MM.1S (cell line): ENCODE results near the gene TPPP2.

Source experiments
- DNase-seq: peaks from one replicate; pipeline ENCODE4 v3.0.0-alpha.2; 2015
- H2AFZ ChIP-seq: fragments of 300-600 bp; sonication (generic); 2 replicates; pipeline ENCODE4 v1.6.0; 2016; ENCODE audit warnings: antibody characterized with exemption, low read length
- H3F3A ChIP-seq: fragments of 300-600 bp; sonication (generic); 2 replicates; pipeline ENCODE4 v1.6.1; 2016; ENCODE audit warnings: mild to moderate bottlenecking, antibody characterized with exemption, low read length, moderate library complexity, mixed read lengths; ENCODE audit not compliant: insufficient read depth
- H3K27ac ChIP-seq: fragments of 300-600 bp; sonication (generic); 2 replicates; pipeline ENCODE4 v1.5.1; 2016; ENCODE audit warnings: mild to moderate bottlenecking, low read length
- H3K27me3 ChIP-seq: fragments of 300-600 bp; sonication (generic); replicated peaks from 2 replicates; pipeline ENCODE4 v1.6.0; 2016; ENCODE audit warnings: low read length; ENCODE audit not compliant: insufficient read depth
- H3K36me3 ChIP-seq: fragments of 300-600 bp; sonication (generic); replicated peaks from 2 replicates; pipeline ENCODE4 v1.6.1; 2016; ENCODE audit warnings: mild to moderate bottlenecking, low read length, mixed read lengths; ENCODE audit not compliant: insufficient read depth
- H3K4me1 ChIP-seq: fragments of 300-600 bp; sonication (generic); 2 replicates; pipeline ENCODE4 v1.6.1; 2016; ENCODE audit warnings: low read length, mixed read lengths
- H3K4me2 ChIP-seq: fragments of 300-600 bp; sonication (generic); 2 replicates; pipeline ENCODE4 v1.6.0; 2016; ENCODE audit warnings: low read depth, low read length
- H3K4me3 ChIP-seq: fragments of 300-600 bp; sonication (generic); 2 replicates; pipeline ENCODE4 v1.5.1; 2016; ENCODE audit warnings: low read length, mixed read lengths
- H3K79me2 ChIP-seq: fragments of 300-600 bp; sonication (generic); 2 replicates; pipeline ENCODE4 v1.6.1; 2016; ENCODE audit warnings: mixed run types, low read length, mixed read lengths
- H3K9ac ChIP-seq: fragments of 300-600 bp; sonication (generic); 2 replicates; pipeline ENCODE4 v1.6.1; 2016; ENCODE audit warnings: low read length, mixed read lengths
- H3K9me2 ChIP-seq: fragments of 300-600 bp; sonication (generic); replicated peaks from 2 replicates; pipeline ENCODE4 v1.6.1; 2016; ENCODE audit warnings: mild to moderate bottlenecking, low read length, mixed read lengths; ENCODE audit not compliant: insufficient read depth
- H3K9me3 ChIP-seq: fragments of 300-600 bp; sonication (generic); replicated peaks from 2 replicates; pipeline ENCODE4 v1.6.1; 2016; ENCODE audit warnings: mild to moderate bottlenecking, low read length, mixed read lengths; ENCODE audit not compliant: insufficient read depth
- H4K20me1 ChIP-seq: fragments of 300-600 bp; sonication (generic); 2 replicates; pipeline ENCODE4 v1.6.1; 2016; ENCODE audit warnings: mild to moderate bottlenecking, low read length, moderate library complexity, mixed read lengths; ENCODE audit not compliant: insufficient read depth
- CTCF ChIP-seq: fragments of 300-600 bp; sonication (generic); IDR thresholded peaks from 2 replicates; pipeline ENCODE4 v1.5.1; 2016; ENCODE audit warnings: antibody characterized with exemption, low read length, mixed read lengths
- EZH2 ChIP-seq: fragments of 300-600 bp; sonication (generic); optimal IDR thresholded peaks from 2 replicates; pipeline ENCODE3; 2017; ENCODE audit warnings: low read depth, mild to moderate bottlenecking, antibody characterized with exemption, low read length, mixed read lengths
- EZH2phosphoT487 ChIP-seq: fragments of 300-600 bp; sonication (generic); IDR thresholded peaks from 2 replicates; pipeline ENCODE4 v1.6.1; 2018; ENCODE audit warnings: antibody characterized with exemption, low read length

Gene TPPP2

GRCh38 chr14:20997564-20997963 is 32.5 kb upstream of the TPPP2 start:
- Histone ChIP-seq H3K79me2 (no peaks in the 10 kb centered on the region), H3K4me2 (no peak overlapping the region), H3F3A (no peaks in the 10 kb centered on the region), H3K9me3 (no peaks in the 10 kb centered on the region), H3K36me3 (no peaks in the 10 kb centered on the region), H3K4me1 (no peaks in the 10 kb centered on the region), H3K27me3 (no peaks in the 10 kb centered on the region), H3K9me2 (no peaks in the 10 kb centered on the region), H3K9ac (no peak overlapping the region), H3K4me3 (no peak overlapping the region), H2AFZ (no peak overlapping the region), H4K20me1 (no peaks in the 10 kb centered on the region), H3K27ac (no peak overlapping the region)
- no peak for DNase-seq
- TF ChIP-seq CTCF (no peak), EZH2 (no peak), EZH2phosphoT487 (no peak)

- TF ChIP-seq CTCF: no peak
- H3K27me3 ChIP-seq: no peaks in the 10 kb centered on the region
- no peak overlapping the region for H3K4me3 ChIP-seq
- H3K4me2 ChIP-seq: no peak overlapping the region
- no peaks in the 10 kb centered on the region for H3K4me1 ChIP-seq
- no peaks in the 10 kb centered on the region for H3K79me2 ChIP-seq
- no peak for DNase-seq
- H3K9me2 ChIP-seq: no peaks in the 10 kb centered on the region
- H3K27ac ChIP-seq: no peak overlapping the region
- no peaks in the 10 kb centered on the region for H3K9me3 ChIP-seq
- H4K20me1 ChIP-seq: no peaks in the 10 kb centered on the region
- H3K9ac ChIP-seq: no peak overlapping the region
- H3F3A ChIP-seq: no peaks in the 10 kb centered on the region
- H2AFZ ChIP-seq: no peak overlapping the region
- no peaks in the 10 kb centered on the region for H3K36me3 ChIP-seq
Observed at GRCh38 chr14:20998139-20998538, 31.9 kb upstream of the TPPP2 start.

- H3F3A ChIP-seq: no peaks in the 10 kb centered on the region
- H3K9me3 ChIP-seq: no peaks in the 10 kb centered on the region
- H3K36me3 ChIP-seq: no peaks in the 10 kb centered on the region
- H3K79me2 ChIP-seq: no peaks in the 10 kb centered on the region
- H3K9ac ChIP-seq: no peak within 1 kb of the TSS
- H3K4me3 ChIP-seq: no peak within 1 kb of the TSS
- H3K27me3 ChIP-seq: no peaks in the 10 kb centered on the region
- no peak for DNase-seq
- H4K20me1 ChIP-seq: no peaks in the 10 kb centered on the region
- H3K4me2 ChIP-seq: no peak within 1 kb of the TSS
- no peak within 1 kb of the TSS for H2AFZ ChIP-seq
- H3K4me1 ChIP-seq: no peaks in the 10 kb centered on the region
- no peak within 1 kb of the TSS for H3K27ac ChIP-seq
- TF ChIP-seq EZH2phosphoT487 (no peak), CTCF (no peak), EZH2 (no peak)
- H3K9me2 ChIP-seq: no peaks in the 10 kb centered on the region
Observed at GRCh38 chr14:20998674-20999366, 31.2 kb upstream of the TPPP2 start, which contains the start of gene SLC39A2. TSS of gene SLC39A2 (plus strand) at chr14:20999293. CDS start at chr14:20999447, 154 bp downstream.
